HepG2 (cell line): ENCODE data around the gene RNPS1. TPM values are rescaled to one million over a fixed set of nuclear protein-coding genes. Genes with fewer than 3 reads are reported as not detected.

Experiments
- ATAC-seq: fragments of 200-7000 bp; cut with Tn5 transposase; 3 replicates; pipeline ENCODE4 v1.9.1; 2020; ENCODE audit warnings: mild to moderate bottlenecking, moderate library complexity
- BruUV-seq: library from RNA; stranded (reverse); fragments of 400-500 nt; replicated peaks from 2 replicates; lab custom pipeline; 2021; lab: Mats Ljungman, UMichigan
- CTCF ChIA-PET: fragments of 300-600 bp; formaldehyde crosslinking; extraction: SDS; loops from one replicate; lab custom pipeline; 2021; ENCODE audit warnings: low total read pairs, inconsistent platforms, low intra/inter-chr PET ratio; lab: Yijun Ruan, JAX
- POLR2A ChIA-PET: fragments of 350-600 bp; sonication (Branson Sonifier 250); formaldehyde crosslinking; loops from one replicate; lab custom pipeline; 2020; ENCODE audit warnings: antibody characterized with exemption, inconsistent platforms; lab: Yijun Ruan, JAX
- DNase-seq: peaks from one replicate; pipeline ENCODE4 v3.0.0-alpha.2; 2015; ENCODE audit warnings: low spot score
- FAIRE-seq: peaks from 3 replicates; lab custom pipeline; 2011; peaks lifted over from hg19 to GRCh38; lab: Jason Lieb, UNC
- H2AFZ ChIP-seq: one replicate; pipeline ENCODE4 v1.6.1; 2011; ENCODE audit warnings: low read length, inconsistent platforms
- H3K27ac ChIP-seq: fragments of 300-600 bp; 3 replicates; pipeline ENCODE4 v1.8.0; 2011; ENCODE audit warnings: mixed run types, mild to moderate bottlenecking, mixed read lengths, low read length, inconsistent platforms; ENCODE audit not compliant: insufficient read depth; ENCODE audit errors: extremely low read length
- H3K27me3 ChIP-seq, 2 experiments: fragments of 200-600 bp in 1 of 2; 2 replicates in 1 of 2; 3 replicates in 1 of 2; pipeline versions ENCODE4 v1.6.0 to v1.8.0; 2011; ENCODE audit warnings: low read length in 2 of 2, mild to moderate bottlenecking in 2 of 2, moderate library complexity in 2 of 2, inconsistent platforms in 1 of 2; ENCODE audit not compliant: insufficient read depth in 2 of 2, control insufficient read depth in 1 of 2
- H3K36me3 ChIP-seq, 2 experiments: fragments of 200-600 bp in 1 of 2; replicated peaks in 1 of 2; 2 replicates in 1 of 2; 3 replicates in 1 of 2; pipeline versions ENCODE4 v1.5.1 to v1.8.0; 2011; ENCODE audit warnings: low read length in 2 of 2, inconsistent platforms in 1 of 2; ENCODE audit not compliant: insufficient read depth in 2 of 2, control insufficient read depth in 1 of 2
- H3K4me1 ChIP-seq: 2 replicates; pipeline ENCODE4 v1.5.1; 2012; ENCODE audit warnings: low read length, inconsistent platforms; ENCODE audit not compliant: insufficient read depth
- H3K4me2 ChIP-seq: 2 replicates; pipeline ENCODE4 v1.6.0; 2011; ENCODE audit warnings: low read depth, low read length, inconsistent platforms
- H3K4me3 ChIP-seq, 3 experiments: fragments of 200-600 bp in 1 of 3; sonication (generic), shearing (Covaris generic) in 1 of 3; replicated peaks in 1 of 3; 2 replicates each; pipeline ENCODE4 v1.5.1; 2011 to 2016; ENCODE audit warnings: low read length in 3 of 3, inconsistent platforms in 2 of 3, low read depth in 2 of 3, mild to moderate bottlenecking in 2 of 3, control low read depth in 1 of 3, mixed read lengths in 1 of 3; ENCODE audit not compliant: insufficient read depth in 1 of 3
- H3K79me2 ChIP-seq: one replicate; pipeline ENCODE4 v1.6.1; 2011; ENCODE audit warnings: low read length, inconsistent platforms; ENCODE audit not compliant: insufficient read depth
- H3K9ac ChIP-seq: 2 replicates; pipeline ENCODE4 v1.6.0; 2011; ENCODE audit warnings: mild to moderate bottlenecking, low read depth, low read length, inconsistent platforms; ENCODE audit not compliant: insufficient read depth
- H3K9me3 ChIP-seq: 2 replicates; pipeline ENCODE4 v1.5.1; 2012; ENCODE audit warnings: mild to moderate bottlenecking, low read length
- H4K20me1 ChIP-seq: 2 replicates; pipeline ENCODE4 v1.6.0; 2011; ENCODE audit warnings: inconsistent platforms, mild to moderate bottlenecking, low read length, moderate library complexity; ENCODE audit not compliant: insufficient read depth
- EHMT2 ChIP-seq: fragments of 200-600 bp; sonication (generic); IDR thresholded peaks from 2 replicates; pipeline ENCODE4 v1.7.0; 2017; ENCODE audit warnings: antibody characterized with exemption, low read depth, low read length, borderline replicate concordance
- KDM3A ChIP-seq: IDR thresholded peaks from 2 replicates; pipeline ENCODE4 v1.6.1; 2018; ENCODE audit warnings: low read depth, missing compliant biosample characterization
- MAFF ChIP-seq: IDR thresholded peaks from 2 replicates; pipeline ENCODE4 v1.6.1; 2011; ENCODE audit warnings: low read depth, low read length, improper control_type of control experiment
- SETDB1 ChIP-seq: sonication (generic); formaldehyde crosslinking; IDR thresholded peaks from 2 replicates; pipeline ENCODE4 v1.5.1; 2020; ENCODE audit warnings: missing genetic modification reagents, mild to moderate bottlenecking, borderline replicate concordance
- SNRNP70 ChIP-seq: fragments of 200-400 bp; formaldehyde crosslinking; IDR thresholded peaks from 2 replicates; pipeline ENCODE4 v1.6.1; 2017; ENCODE audit warnings: mild to moderate bottlenecking, low read depth, low read length, moderate library complexity
- ZBTB8A ChIP-seq: sonication (generic); formaldehyde crosslinking; IDR thresholded peaks from 2 replicates; pipeline ENCODE4 v1.4.0; 2020; ENCODE audit warnings: mild to moderate bottlenecking, low read depth, missing genetic modification reagents, borderline replicate concordance
- WGBS: methylation state at CpG from one replicate; pipeline ENCODE4 v1.1.6; 2017; ENCODE audit warnings: low lambda C conversion rate; 5-methylcytosine and 5-hydroxymethylcytosine counted together
- in situ Hi-C: cut with HindIII; loops from 2 replicates; pipeline ENCODE4 v1.10.0; 2017; ENCODE audit warnings: low pct_unique_long_range_greater_than_20kb; ENCODE audit not compliant: extremely low pct_ligation_motif_present
- intact Hi-C: fragments of 100-400 bp; cut with micrococcal nuclease; formaldehyde crosslinking; loops from one replicate; pipeline ENCODE4 v1.10.0; 2022; ENCODE audit not compliant: unreplicated experiment
- polyA plus RNA-seq, 8 experiments: library from polyadenylated mRNA; depleted of rRNA in 3 of 8; stranded (reverse) in 7 of 8; unstranded in 1 of 8; fragments of >200 nt; fragmentation: Illumina TruSeq in 4 of 8; extraction: Trizol in 4 of 8; gene quantifications; 2 replicates each; pipeline versions ENCODE4 v1.2.1 to v1.2.3, GENCODE V29; 2011 to 2016; ENCODE audit warnings: low read depth in 4 of 8, missing spikeins in 1 of 8, mixed read lengths in 1 of 8; ENCODE audit not compliant: insufficient read depth in 1 of 8
- total RNA-seq, 5 experiments: library from RNA; depleted of rRNA; stranded (reverse); fragments of >200 nt; fragmentation: Illumina TruSeq; extraction: Trizol; gene quantifications; 2 replicates each; pipeline ENCODE4 v1.2.3, GENCODE V29; 2016; ENCODE audit warnings: low read depth in 1 of 5
- TF ChIP-seq, protein P1 (sequence below): sonication (generic); formaldehyde crosslinking; IDR thresholded peaks from 2 replicates; pipeline ENCODE4 v1.4.0; 2020; ENCODE audit warnings: missing genetic modification reagents

The RNPS1 gene
- total and polyA plus RNA-seq, 2 of the 13 experiments (the other 11 are each of a cell fraction or from before 2014, with no cell fraction given): 126 to 133 TPM

- DNase-seq (no peak), FAIRE-seq (no peak), ATAC-seq (no peak)
- WGBS: 47% methylated on average over 3 of the region's 13 CpGs
- Histone ChIP-seq H3K4me3 (no peak overlapping the region), H3K4me2 (no peak overlapping the region), H3K4me1 (no peaks in the 10 kb centered on the region), H4K20me1 (no peaks in the 10 kb centered on the region), H3K36me3 (no peaks in the 10 kb centered on the region), H3K9ac (no peak overlapping the region), H3K9me3 (no peaks in the 10 kb centered on the region), H2AFZ (no peak overlapping the region), H3K27me3 (peaks cover 30 to 79% of the 10 kb centered on the region in 2 experiments; a peak in 4 of 5 replicates), H3K27ac (no peak overlapping the region), H3K79me2 (no peaks in the 10 kb centered on the region)
- in situ Hi-C loops: no loop called here
- ChIA-PET CTCF (no interaction called here), POLR2A (no interaction called here)
- no TSS peak for BruUV-seq
- intact Hi-C loops: no loop called here
- TF ChIP-seq SNRNP70: no peak
- TF ChIP-seq MAFF: no peak
- no peak for TF ChIP-seq ZBTB8A (CRISPR knock-in tag)
- no peak for TF ChIP-seq SETDB1 (CRISPR knock-in tag)
- TF ChIP-seq, protein P1, sequence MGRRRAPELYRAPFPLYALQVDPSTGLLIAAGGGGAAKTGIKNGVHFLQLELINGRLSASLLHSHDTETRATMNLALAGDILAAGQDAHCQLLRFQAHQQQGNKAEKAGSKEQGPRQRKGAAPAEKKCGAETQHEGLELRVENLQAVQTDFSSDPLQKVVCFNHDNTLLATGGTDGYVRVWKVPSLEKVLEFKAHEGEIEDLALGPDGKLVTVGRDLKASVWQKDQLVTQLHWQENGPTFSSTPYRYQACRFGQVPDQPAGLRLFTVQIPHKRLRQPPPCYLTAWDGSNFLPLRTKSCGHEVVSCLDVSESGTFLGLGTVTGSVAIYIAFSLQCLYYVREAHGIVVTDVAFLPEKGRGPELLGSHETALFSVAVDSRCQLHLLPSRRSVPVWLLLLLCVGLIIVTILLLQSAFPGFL (CRISPR knock-in tag): no peak
Measured at GRCh38 chr16:2285731-2286191, 17.8 kb upstream of the RNPS1 start.

DNA sequence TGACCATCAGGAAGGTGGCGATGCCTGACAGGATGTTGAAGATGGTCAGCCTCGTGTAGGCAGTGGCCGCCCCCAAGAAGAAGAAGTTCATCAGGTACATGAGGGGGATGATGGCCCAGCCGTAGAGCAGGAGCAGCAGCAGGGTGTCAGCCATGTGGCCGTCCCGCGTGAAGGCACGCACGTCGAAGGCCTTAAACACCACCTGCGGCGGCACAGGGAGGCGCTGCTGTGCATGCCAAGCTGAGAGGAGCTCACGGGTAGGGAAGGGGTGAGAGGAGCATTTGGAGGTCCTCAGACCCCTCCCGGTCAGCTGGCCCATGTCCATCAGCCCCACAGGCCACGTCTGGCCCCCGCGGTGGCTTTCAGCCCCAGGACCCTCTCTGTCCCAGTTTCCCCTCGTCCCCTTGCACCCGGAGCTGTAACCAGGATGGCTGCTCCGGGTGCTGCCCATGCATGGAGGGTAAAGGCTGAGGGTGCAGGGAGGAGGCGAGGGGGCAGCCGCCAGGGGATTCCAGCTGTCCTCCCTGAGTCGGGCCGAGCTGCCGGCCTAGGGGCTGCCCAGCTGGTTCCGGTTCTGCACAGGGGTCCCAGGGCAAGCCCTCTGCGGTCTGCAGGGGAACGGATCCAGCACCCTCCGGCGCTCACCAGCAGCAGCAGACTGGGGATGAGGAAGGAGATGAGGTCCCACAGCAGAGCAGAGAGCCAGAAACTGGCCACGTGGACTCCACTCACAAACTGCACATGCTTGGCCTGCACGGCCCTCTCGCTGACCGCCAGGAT is 17.1 kb upstream of the RNPS1 start:
- BruUV-seq: no TSS peak
- no peaks in the 10 kb centered on the region for H4K20me1 ChIP-seq
- in situ Hi-C loops: no loop called here
- no peak overlapping the region for H3K4me2 ChIP-seq
- H3K4me3 ChIP-seq: no peak overlapping the region; a peak in 1 of 6 replicates
- TF ChIP-seq EHMT2 (no peak), KDM3A (CRISPR knock-in tag) (no peak)
- peaks cover 32 to 80% of the 10 kb centered on the region in 2 experiments; a peak in 4 of 5 replicates for H3K27me3 ChIP-seq
- intact Hi-C loops: no loop called here
- CTCF ChIA-PET: no interaction called here
- FAIRE-seq: no peak
- ATAC-seq: no peak
- no peak for DNase-seq
- WGBS: 73% methylated on average over 15 of the region's 35 CpGs
- POLR2A ChIA-PET: no interaction called here
- no peaks in the 10 kb centered on the region for H3K4me1 ChIP-seq
- no peak overlapping the region for H3K9ac ChIP-seq
- no peak overlapping the region for H3K27ac ChIP-seq
- no peak overlapping the region for H2AFZ ChIP-seq
- no peaks in the 10 kb centered on the region for H3K9me3 ChIP-seq
- no peaks in the 10 kb centered on the region for H3K36me3 ChIP-seq
- H3K79me2 ChIP-seq: no peaks in the 10 kb centered on the region
